HepG2 (cell line): ENCODE data around the gene DBN1. TPM values are rescaled to one million over a fixed set of nuclear protein-coding genes. Genes with fewer than 3 reads are reported as not detected.

Experiments used
- ARNT2 ChIP-seq: sonication (generic); formaldehyde crosslinking; IDR thresholded peaks from 2 replicates; pipeline ENCODE4 v1.8.0; 2022; ENCODE audit warnings: mild to moderate bottlenecking, low read depth, missing genetic modification reagents, moderate library complexity
- ETV5 ChIP-seq: IDR thresholded peaks from 2 replicates; pipeline ENCODE4 v1.6.1; 2018; ENCODE audit warnings: missing biosample characterization, missing genetic modification reagents, inconsistent platforms, borderline replicate concordance
- GABPB1 ChIP-seq: IDR thresholded peaks from 2 replicates; pipeline ENCODE4 v1.6.1; 2016; ENCODE audit warnings: mild to moderate bottlenecking, missing genetic modification reagents, moderate library complexity, missing compliant biosample characterization
- GFI1 ChIP-seq: sonication (generic); formaldehyde crosslinking; IDR thresholded peaks from 2 replicates; pipeline ENCODE4 v1.5.0; 2020; ENCODE audit warnings: missing genetic modification reagents, mild to moderate bottlenecking, borderline replicate concordance
- GMEB1 ChIP-seq: sonication (generic); formaldehyde crosslinking; IDR thresholded peaks from 2 replicates; pipeline ENCODE4 v1.5.1; 2020; ENCODE audit warnings: missing genetic modification reagents, mild to moderate bottlenecking, borderline replicate concordance
- HMGXB3 ChIP-seq: sonication (generic); formaldehyde crosslinking; IDR thresholded peaks from 2 replicates; pipeline ENCODE4 v1.4.0; 2020; ENCODE audit warnings: missing genetic modification reagents, borderline replicate concordance
- MIER3 ChIP-seq: IDR thresholded peaks from 2 replicates; pipeline ENCODE4 v1.6.1; 2016; ENCODE audit warnings: missing compliant biosample characterization, borderline replicate concordance
- SATB2 ChIP-seq: sonication (generic); formaldehyde crosslinking; IDR thresholded peaks from 2 replicates; pipeline ENCODE4 v1.5.0; 2020; ENCODE audit warnings: missing genetic modification reagents
- SETDB1 ChIP-seq: sonication (generic); formaldehyde crosslinking; IDR thresholded peaks from 2 replicates; pipeline ENCODE4 v1.5.1; 2020; ENCODE audit warnings: missing genetic modification reagents, mild to moderate bottlenecking, borderline replicate concordance
- THRA ChIP-seq: sonication (generic); formaldehyde crosslinking; IDR thresholded peaks from 2 replicates; pipeline ENCODE4 v1.4.0; 2020; ENCODE audit warnings: missing genetic modification reagents, borderline replicate concordance
- TRAFD1 ChIP-seq: sonication (generic); formaldehyde crosslinking; IDR thresholded peaks from 2 replicates; pipeline ENCODE4 v1.5.1; 2020; ENCODE audit warnings: missing genetic modification reagents, mild to moderate bottlenecking, borderline replicate concordance
- ZBTB21 ChIP-seq: sonication (generic); formaldehyde crosslinking; IDR thresholded peaks from 2 replicates; pipeline ENCODE4 v1.4.0; 2020; ENCODE audit warnings: missing genetic modification reagents
- ZNF335 ChIP-seq: sonication (generic); formaldehyde crosslinking; IDR thresholded peaks from 2 replicates; pipeline ENCODE4 v1.4.0; 2020; ENCODE audit warnings: missing genetic modification reagents
- ZNF414 ChIP-seq: sonication (generic); formaldehyde crosslinking; IDR thresholded peaks from 2 replicates; pipeline ENCODE4 v1.5.0; 2020; ENCODE audit warnings: missing genetic modification reagents
- ZNF564 ChIP-seq: sonication (generic); formaldehyde crosslinking; IDR thresholded peaks from 2 replicates; pipeline ENCODE4 v1.8.1; 2023; ENCODE audit warnings: mild to moderate bottlenecking, missing genetic modification reagents
- ZNF747 ChIP-seq: sonication (generic); formaldehyde crosslinking; IDR thresholded peaks from 2 replicates; pipeline ENCODE4 v1.8.1; 2023; ENCODE audit warnings: missing genetic modification reagents, mild to moderate bottlenecking, borderline replicate concordance
- ZNF781 ChIP-seq: sonication (generic); formaldehyde crosslinking; IDR thresholded peaks from 2 replicates; pipeline ENCODE4 v1.5.1; 2020; ENCODE audit warnings: borderline replicate concordance, mild to moderate bottlenecking, missing genetic modification reagents; ENCODE audit errors: not compliant biosample characterization
- polyA plus RNA-seq, 8 experiments: library from polyadenylated mRNA; depleted of rRNA in 3 of 8; stranded (reverse) in 7 of 8; unstranded in 1 of 8; fragments of >200 nt; fragmentation: Illumina TruSeq in 4 of 8; extraction: Trizol in 4 of 8; gene quantifications; 2 replicates each; pipeline versions ENCODE4 v1.2.1 to v1.2.3, GENCODE V29; 2011 to 2016; ENCODE audit warnings: low read depth in 4 of 8, missing spikeins in 1 of 8, mixed read lengths in 1 of 8; ENCODE audit not compliant: insufficient read depth in 1 of 8
- total RNA-seq, 5 experiments: library from RNA; depleted of rRNA; stranded (reverse); fragments of >200 nt; fragmentation: Illumina TruSeq; extraction: Trizol; gene quantifications; 2 replicates each; pipeline ENCODE4 v1.2.3, GENCODE V29; 2016; ENCODE audit warnings: low read depth in 1 of 5

The DBN1 gene
- total and polyA plus RNA-seq, 2 of the 13 experiments (the other 11 are each of a cell fraction or from before 2014, with no cell fraction given) = 27.0 to 37.3 TPM

- TF ChIP-seq TRAFD1 (no peak), ZNF781 (CRISPR knock-in tag) (no peak), GABPB1 (CRISPR knock-in tag) (peak; percentile 74), SETDB1 (CRISPR knock-in tag) (no peak), SATB2 (CRISPR knock-in tag) (no peak), GFI1 (CRISPR knock-in tag) (no peak; the same call in 1 of the 2 replicates), THRA (CRISPR knock-in tag) (peak; percentile 37; the same call in 1 of the 2 replicates), ZNF564 (CRISPR knock-in tag) (no peak), ETV5 (peak; percentile 71; the same call in 1 of the 2 replicates), GMEB1 (CRISPR knock-in tag) (0 out of 2 replicates have a peak, but pooled peaks have one; percentile 33), MIER3 (CRISPR knock-in tag) (peak; percentile 53; the same call in 1 of the 2 replicates), HMGXB3 (CRISPR knock-in tag) (peak; percentile 60; the same call in 1 of the 2 replicates), ARNT2 (peak; percentile 69; the same call in 1 of the 2 replicates), ZNF335 (CRISPR knock-in tag) (peak; percentile 67; the same call in 1 of the 2 replicates), ZBTB21 (CRISPR knock-in tag) (peak; percentile 43; the same call in 1 of the 2 replicates), ZNF414 (CRISPR knock-in tag) (0 out of 2 replicates have a peak, but pooled peaks have one; percentile 21), ZNF747 (CRISPR knock-in tag) (peak; percentile 74; the same call in 1 of the 2 replicates)
Observed at GRCh38 chr5:177447611-177448243, 25.7 kb downstream of the DBN1 start (continued).
